SK-N-SH treated with all-trans-retinoic acid at 6 μM for 48 hours (cell line): Measurements from ENCODE around the gene GIPC1.

Source experiments
- ARNTL ChIP-seq: fragments of 450-650 bp; formaldehyde crosslinking; IDR thresholded peaks from 2 replicates; pipeline ENCODE4 v1.5.0; 2020; ENCODE audit warnings: low read depth, mild to moderate bottlenecking, moderate library complexity, borderline replicate concordance
- BACH2 ChIP-seq: fragments of 250-450 bp; sonication (Bioruptor Pico); IDR thresholded peaks from 2 replicates; pipeline ENCODE4 v1.9.0; 2021; ENCODE audit warnings: mild to moderate bottlenecking, borderline replicate concordance
- ISL1 ChIP-seq: fragments of 250-450 bp; sonication (Bioruptor Pico); IDR thresholded peaks from 2 replicates; pipeline ENCODE4 v2.1.2; 2022; ENCODE audit warnings: mild to moderate bottlenecking, moderate library complexity
- POU6F1 ChIP-seq: fragments of 250-450 bp; sonication (Bioruptor Pico); IDR thresholded peaks from 2 replicates; pipeline ENCODE4 v1.8.0; 2021; ENCODE audit warnings: low read depth, mild to moderate bottlenecking, moderate library complexity, borderline replicate concordance
- RARB ChIP-seq: fragments of 250-450 bp; sonication (Bioruptor Pico); IDR thresholded peaks from 2 replicates; pipeline ENCODE4 v1.8.0; 2021; ENCODE audit warnings: mild to moderate bottlenecking, moderate library complexity
- TCF4 ChIP-seq: fragments of 250-450 bp; sonication (Bioruptor Pico); IDR thresholded peaks from 2 replicates; pipeline ENCODE4 v1.8.0; 2021; ENCODE audit warnings: mild to moderate bottlenecking, moderate library complexity, borderline replicate concordance
- TOX ChIP-seq: fragments of 250-450 bp; sonication (Bioruptor Pico); IDR thresholded peaks from 2 replicates; pipeline ENCODE4 v1.8.0; 2021; ENCODE audit warnings: mild to moderate bottlenecking, moderate library complexity, borderline replicate concordance
- ZFP3 ChIP-seq: fragments of 250-450 bp; sonication (Bioruptor Pico); IDR thresholded peaks from 2 replicates; pipeline ENCODE4 v1.5.0; 2020; ENCODE audit warnings: mild to moderate bottlenecking, moderate library complexity
- ZNF565 ChIP-seq: fragments of 450-650 bp; formaldehyde crosslinking; conservative IDR thresholded peaks from 2 replicates; pipeline ENCODE4 v1.5.0; 2020; ENCODE audit warnings: low read depth, mild to moderate bottlenecking, moderate library complexity
- ZNF70 ChIP-seq: fragments of 450-650 bp; formaldehyde crosslinking; IDR thresholded peaks from 2 replicates; pipeline ENCODE4 v1.5.0; 2020; ENCODE audit warnings: mild to moderate bottlenecking, moderate library complexity
- TF ChIP-seq, protein P1 (sequence below): fragments of 250-450 bp; sonication (Bioruptor Pico); IDR thresholded peaks from 2 replicates; pipeline ENCODE4 v1.5.1; 2020; ENCODE audit warnings: low read depth, mild to moderate bottlenecking, moderate library complexity
- TF ChIP-seq, protein P2 (sequence below): fragments of 250-450 bp; sonication (Bioruptor Pico); IDR thresholded peaks from 2 replicates; pipeline ENCODE4 v1.8.0; 2020; ENCODE audit warnings: mild to moderate bottlenecking, moderate library complexity, borderline replicate concordance
- TF ChIP-seq, protein P3 (sequence below): fragments of 250-450 bp; sonication (Bioruptor Pico); IDR thresholded peaks from 2 replicates; pipeline ENCODE4 v1.5.0; 2020; ENCODE audit warnings: mild to moderate bottlenecking, moderate library complexity

GRCh38 chr19:14470031-14470876, 25.7 kb downstream of the GIPC1 start:
- TF ChIP-seq, protein P1, sequence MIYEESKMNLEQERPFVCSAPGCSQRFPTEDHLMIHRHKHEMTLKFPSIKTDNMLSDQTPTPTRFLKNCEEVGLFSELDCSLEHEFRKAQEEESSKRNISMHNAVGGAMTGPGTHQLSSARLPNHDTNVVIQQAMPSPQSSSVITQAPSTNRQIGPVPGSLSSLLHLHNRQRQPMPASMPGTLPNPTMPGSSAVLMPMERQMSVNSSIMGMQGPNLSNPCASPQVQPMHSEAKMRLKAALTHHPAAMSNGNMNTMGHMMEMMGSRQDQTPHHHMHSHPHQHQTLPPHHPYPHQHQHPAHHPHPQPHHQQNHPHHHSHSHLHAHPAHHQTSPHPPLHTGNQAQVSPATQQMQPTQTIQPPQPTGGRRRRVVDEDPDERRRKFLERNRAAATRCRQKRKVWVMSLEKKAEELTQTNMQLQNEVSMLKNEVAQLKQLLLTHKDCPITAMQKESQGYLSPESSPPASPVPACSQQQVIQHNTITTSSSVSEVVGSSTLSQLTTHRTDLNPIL (CRISPR knock-in tag): no peak
- TF ChIP-seq TOX (CRISPR knock-in tag): no peak
- no peak for TF ChIP-seq TCF4 (CRISPR knock-in tag)
- TF ChIP-seq ARNTL (CRISPR knock-in tag): no peak
- TF ChIP-seq, protein P2, sequence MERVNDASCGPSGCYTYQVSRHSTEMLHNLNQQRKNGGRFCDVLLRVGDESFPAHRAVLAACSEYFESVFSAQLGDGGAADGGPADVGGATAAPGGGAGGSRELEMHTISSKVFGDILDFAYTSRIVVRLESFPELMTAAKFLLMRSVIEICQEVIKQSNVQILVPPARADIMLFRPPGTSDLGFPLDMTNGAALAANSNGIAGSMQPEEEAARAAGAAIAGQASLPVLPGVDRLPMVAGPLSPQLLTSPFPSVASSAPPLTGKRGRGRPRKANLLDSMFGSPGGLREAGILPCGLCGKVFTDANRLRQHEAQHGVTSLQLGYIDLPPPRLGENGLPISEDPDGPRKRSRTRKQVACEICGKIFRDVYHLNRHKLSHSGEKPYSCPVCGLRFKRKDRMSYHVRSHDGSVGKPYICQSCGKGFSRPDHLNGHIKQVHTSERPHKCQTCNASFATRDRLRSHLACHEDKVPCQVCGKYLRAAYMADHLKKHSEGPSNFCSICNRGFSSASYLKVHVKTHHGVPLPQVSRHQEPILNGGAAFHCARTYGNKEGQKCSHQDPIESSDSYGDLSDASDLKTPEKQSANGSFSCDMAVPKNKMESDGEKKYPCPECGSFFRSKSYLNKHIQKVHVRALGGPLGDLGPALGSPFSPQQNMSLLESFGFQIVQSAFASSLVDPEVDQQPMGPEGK: no peak
- no peak for TF ChIP-seq ZNF565 (CRISPR knock-in tag)
- TF ChIP-seq BACH2 (CRISPR knock-in tag): no peak
- TF ChIP-seq POU6F1 (CRISPR knock-in tag): no peak
- no peak for TF ChIP-seq ZFP3 (CRISPR knock-in tag)
- no peak for TF ChIP-seq ZNF70 (CRISPR knock-in tag)
- TF ChIP-seq, protein P3, sequence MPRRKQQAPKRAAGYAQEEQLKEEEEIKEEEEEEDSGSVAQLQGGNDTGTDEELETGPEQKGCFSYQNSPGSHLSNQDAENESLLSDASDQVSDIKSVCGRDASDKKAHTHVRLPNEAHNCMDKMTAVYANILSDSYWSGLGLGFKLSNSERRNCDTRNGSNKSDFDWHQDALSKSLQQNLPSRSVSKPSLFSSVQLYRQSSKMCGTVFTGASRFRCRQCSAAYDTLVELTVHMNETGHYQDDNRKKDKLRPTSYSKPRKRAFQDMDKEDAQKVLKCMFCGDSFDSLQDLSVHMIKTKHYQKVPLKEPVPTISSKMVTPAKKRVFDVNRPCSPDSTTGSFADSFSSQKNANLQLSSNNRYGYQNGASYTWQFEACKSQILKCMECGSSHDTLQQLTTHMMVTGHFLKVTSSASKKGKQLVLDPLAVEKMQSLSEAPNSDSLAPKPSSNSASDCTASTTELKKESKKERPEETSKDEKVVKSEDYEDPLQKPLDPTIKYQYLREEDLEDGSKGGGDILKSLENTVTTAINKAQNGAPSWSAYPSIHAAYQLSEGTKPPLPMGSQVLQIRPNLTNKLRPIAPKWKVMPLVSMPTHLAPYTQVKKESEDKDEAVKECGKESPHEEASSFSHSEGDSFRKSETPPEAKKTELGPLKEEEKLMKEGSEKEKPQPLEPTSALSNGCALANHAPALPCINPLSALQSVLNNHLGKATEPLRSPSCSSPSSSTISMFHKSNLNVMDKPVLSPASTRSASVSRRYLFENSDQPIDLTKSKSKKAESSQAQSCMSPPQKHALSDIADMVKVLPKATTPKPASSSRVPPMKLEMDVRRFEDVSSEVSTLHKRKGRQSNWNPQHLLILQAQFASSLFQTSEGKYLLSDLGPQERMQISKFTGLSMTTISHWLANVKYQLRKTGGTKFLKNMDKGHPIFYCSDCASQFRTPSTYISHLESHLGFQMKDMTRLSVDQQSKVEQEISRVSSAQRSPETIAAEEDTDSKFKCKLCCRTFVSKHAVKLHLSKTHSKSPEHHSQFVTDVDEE (CRISPR knock-in tag): no peak
- no peak for TF ChIP-seq ISL1
- TF ChIP-seq RARB (CRISPR knock-in tag): no peak
